Measurements from ENCODE around the gene HS3ST2.

- TF ChIP-seq ELF1 (IDR thresholded peaks at IDR 0.05) (no peak), CTCF (IDR thresholded peaks at IDR 0.05) (no peak), GABPA (IDR thresholded peaks at IDR 0.05; ENCODE audit: low read depth) (no peak), POLR2AphosphoS5 (IDR thresholded peaks at IDR 0.05; ENCODE audit: low read depth, low read length) (no peak), RAD21 (IDR thresholded peaks at IDR 0.05; ENCODE audit: low read length) (no peak), REST (IDR thresholded peaks at IDR 0.05; ENCODE audit: low read depth, low read length) (no peak), MAX (IDR thresholded peaks at IDR 0.05; ENCODE audit: low read depth) (no peak), EP300 (IDR thresholded peaks at IDR 0.05; ENCODE audit: borderline replicate concordance in 1 of 2, low read depth in 1 of 2, low read length in 1 of 2) (no peak), TAF1 (IDR thresholded peaks at IDR 0.05; ENCODE audit: borderline replicate concordance, low read depth, low read length) (no peak), RFX5 (IDR thresholded peaks at IDR 0.05; ENCODE audit: low read length) (no peak), FOXM1 (IDR thresholded peaks at IDR 0.05; ENCODE audit: low read depth) (no peak)
- TF ChIP-seq, protein P1, sequence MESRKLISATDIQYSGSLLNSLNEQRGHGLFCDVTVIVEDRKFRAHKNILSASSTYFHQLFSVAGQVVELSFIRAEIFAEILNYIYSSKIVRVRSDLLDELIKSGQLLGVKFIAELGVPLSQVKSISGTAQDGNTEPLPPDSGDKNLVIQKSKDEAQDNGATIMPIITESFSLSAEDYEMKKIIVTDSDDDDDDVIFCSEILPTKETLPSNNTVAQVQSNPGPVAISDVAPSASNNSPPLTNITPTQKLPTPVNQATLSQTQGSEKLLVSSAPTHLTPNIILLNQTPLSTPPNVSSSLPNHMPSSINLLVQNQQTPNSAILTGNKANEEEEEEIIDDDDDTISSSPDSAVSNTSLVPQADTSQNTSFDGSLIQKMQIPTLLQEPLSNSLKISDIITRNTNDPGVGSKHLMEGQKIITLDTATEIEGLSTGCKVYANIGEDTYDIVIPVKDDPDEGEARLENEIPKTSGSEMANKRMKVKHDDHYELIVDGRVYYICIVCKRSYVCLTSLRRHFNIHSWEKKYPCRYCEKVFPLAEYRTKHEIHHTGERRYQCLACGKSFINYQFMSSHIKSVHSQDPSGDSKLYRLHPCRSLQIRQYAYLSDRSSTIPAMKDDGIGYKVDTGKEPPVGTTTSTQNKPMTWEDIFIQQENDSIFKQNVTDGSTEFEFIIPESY (IDR thresholded peaks at IDR 0.05; ENCODE audit: borderline replicate concordance, low read depth), result no peak
- TF ChIP-seq, protein P2, sequence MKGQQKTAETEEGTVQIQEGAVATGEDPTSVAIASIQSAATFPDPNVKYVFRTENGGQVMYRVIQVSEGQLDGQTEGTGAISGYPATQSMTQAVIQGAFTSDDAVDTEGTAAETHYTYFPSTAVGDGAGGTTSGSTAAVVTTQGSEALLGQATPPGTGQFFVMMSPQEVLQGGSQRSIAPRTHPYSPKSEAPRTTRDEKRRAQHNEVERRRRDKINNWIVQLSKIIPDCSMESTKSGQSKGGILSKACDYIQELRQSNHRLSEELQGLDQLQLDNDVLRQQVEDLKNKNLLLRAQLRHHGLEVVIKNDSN (IDR thresholded peaks at IDR 0.05; ENCODE audit: borderline replicate concordance, low read depth), result no peak
These were observed 42.4 kb upstream of the HS3ST2 start for GRCh38 chr16:22771551-22771950.
